Liver (tissue), 9 donors: ENCODE results near the gene CACHD1. TPM values are rescaled to one million over a fixed set of nuclear protein-coding genes. Genes with fewer than 3 reads are reported as not detected.

ENCODE experiments used
- DNase-seq: peaks from one replicate; pipeline ENCODE4 v3.0.0-alpha.2; 2017; ENCODE audit warnings: low spot score
- H3K27ac ChIP-seq, 2 donors: one replicate each; pipeline ENCODE4 v1.7.0; 2013; ENCODE audit warnings: inconsistent platforms in 2 of 2, low read length in 2 of 2, control low read depth in 1 of 2, low read depth in 1 of 2, mild to moderate bottlenecking in 1 of 2
- H3K27me3 ChIP-seq, 4 donors: one replicate each; pipeline versions ENCODE4 v1.6.1 to v1.7.0; 2013; ENCODE audit warnings: low read length in 3 of 4, inconsistent platforms in 1 of 4, mild to moderate bottlenecking in 1 of 4, moderate library complexity in 1 of 4; ENCODE audit not compliant: control insufficient read depth in 4 of 4, insufficient read depth in 4 of 4
- H3K36me3 ChIP-seq, 4 donors: one replicate each; pipeline versions ENCODE4 v1.6.1 to v1.7.0; 2013; ENCODE audit warnings: low read length in 3 of 4, mild to moderate bottlenecking in 3 of 4, low read depth in 1 of 4, moderate library complexity in 1 of 4; ENCODE audit not compliant: control insufficient read depth in 4 of 4, insufficient read depth in 3 of 4
- H3K4me1 ChIP-seq, 4 donors: one replicate each; pipeline versions ENCODE4 v1.6.1 to v1.7.0; 2013; ENCODE audit warnings: low read length in 3 of 4, mild to moderate bottlenecking in 3 of 4, moderate library complexity in 1 of 4; ENCODE audit not compliant: control insufficient read depth in 4 of 4, insufficient read depth in 4 of 4
- H3K4me3 ChIP-seq, 3 donors: one replicate each; pipeline versions ENCODE4 v1.6.1 to v1.7.0; 2013; ENCODE audit warnings: low read length in 3 of 3, control low read depth in 1 of 3, low read depth in 1 of 3, mild to moderate bottlenecking in 1 of 3
- H3K9ac ChIP-seq, 2 donors: one replicate each; pipeline ENCODE4 v1.7.0; 2013; ENCODE audit warnings: low read length in 2 of 2, mild to moderate bottlenecking in 2 of 2, moderate library complexity in 2 of 2, control low read depth in 1 of 2, low read depth in 1 of 2
- H3K9me3 ChIP-seq, 4 donors: one replicate each; pipeline versions ENCODE4 v1.6.1 to v1.7.0; 2013; ENCODE audit warnings: low read length in 3 of 4; ENCODE audit not compliant: control insufficient read depth in 4 of 4
- EGR1 ChIP-seq, 2 donors: IDR thresholded peaks; 2 replicates each; pipeline ENCODE4 v1.6.1; 2016 to 2018; ENCODE audit warnings: antibody characterized with exemption in 2 of 2, low read depth in 2 of 2
- GABPA ChIP-seq, 2 donors: IDR thresholded peaks in 1 of 2; conservative IDR thresholded peaks in 1 of 2; 2 replicates each; pipeline ENCODE4 v1.6.1; 2016; ENCODE audit warnings: antibody characterized with exemption in 2 of 2, mild to moderate bottlenecking in 1 of 2, moderate library complexity in 1 of 2
- HNF4G ChIP-seq: IDR thresholded peaks from 2 replicates; pipeline ENCODE4 v1.6.1; 2016; ENCODE audit warnings: antibody characterized with exemption
- JUND ChIP-seq, 2 donors: IDR thresholded peaks; 2 replicates each; pipeline ENCODE4 v1.6.1; 2016; ENCODE audit warnings: antibody characterized with exemption in 2 of 2
- RAD21 ChIP-seq, 2 donors: IDR thresholded peaks; 2 replicates each; pipeline ENCODE4 v1.6.1; 2016; ENCODE audit warnings: antibody characterized with exemption in 2 of 2, mild to moderate bottlenecking in 2 of 2
- RXRA ChIP-seq, 2 donors: IDR thresholded peaks; 2 replicates each; pipeline ENCODE4 v1.6.1; 2017 to 2018; ENCODE audit warnings: antibody characterized with exemption in 2 of 2, mild to moderate bottlenecking in 1 of 2
- SP1 ChIP-seq: IDR thresholded peaks from 2 replicates; pipeline ENCODE4 v1.6.1; 2018; ENCODE audit warnings: antibody characterized with exemption, mild to moderate bottlenecking
- YY1 ChIP-seq: IDR thresholded peaks from 2 replicates; pipeline ENCODE4 v1.6.1; 2016; ENCODE audit warnings: antibody characterized with exemption, mild to moderate bottlenecking
- WGBS: extraction: QIAGEN DNeasy Blood & Tissue Kit; methylation state at CpG from one replicate; pipeline ENCODE4 v1.1.7; 2013; 5-methylcytosine and 5-hydroxymethylcytosine counted together
- polyA plus RNA-seq, 2 donors: library from polyadenylated mRNA; stranded (reverse) in 1 of 2; unstranded in 1 of 2; fragments of 200-250 nt in 1 of 2; fragments of >200 nt in 1 of 2; fragmentation: Nextera tagmentation in 1 of 2; extraction: Ambion mirVana in 1 of 2; gene quantifications; one replicate each; pipeline versions ENCODE4 v1.2.1 to v1.2.3, GENCODE V29; 2013 to 2015
- total RNA-seq, 2 donors: library from RNA; depleted of rRNA; stranded (reverse); fragments of >200 nt; gene quantifications; one replicate each; pipeline ENCODE4 v1.2.3, GENCODE V29; 2014
- TF ChIP-seq, protein P1 (sequence below): IDR thresholded peaks from 2 replicates; pipeline ENCODE4 v1.6.1; 2016; ENCODE audit warnings: antibody characterized with exemption, mild to moderate bottlenecking
- TF ChIP-seq, protein P2 (sequence below): IDR thresholded peaks from 2 replicates; pipeline ENCODE4 v1.6.1; 2016; ENCODE audit warnings: antibody characterized with exemption
- TF ChIP-seq, protein P3 (sequence below): IDR thresholded peaks from 2 replicates; pipeline ENCODE4 v1.6.1; 2016; ENCODE audit warnings: antibody characterized with exemption
- donor health status: healthy.
- donor health status: healthy.
- donor health status: healthy.
- donor health status: healthy.
- donor health status: healthy.

CACHD1 gene
- total and polyA plus RNA-seq, 4 donors, result 0.68 to 4.2 (median 2.3) TPM

DNA sequence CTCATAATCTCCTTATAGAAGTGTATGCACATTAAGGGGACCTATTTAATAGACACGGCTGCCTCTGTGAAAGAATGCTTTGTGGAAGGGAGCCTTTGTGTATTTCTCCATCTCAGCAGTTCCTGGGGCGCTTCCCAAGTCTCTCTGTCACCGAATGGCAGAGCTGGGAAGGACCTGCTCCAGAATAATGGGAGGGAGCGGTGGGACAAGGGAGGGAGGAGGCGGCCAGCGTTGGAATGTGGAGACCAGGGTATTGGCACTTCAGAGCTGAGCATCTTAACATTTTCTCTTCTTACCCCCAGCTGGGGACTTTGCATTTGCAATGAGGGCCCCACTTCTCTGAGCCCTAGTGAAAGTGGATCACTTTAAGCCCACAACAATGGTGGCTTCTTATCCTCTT, 23.9 kb downstream of the CACHD1 start:
- no peaks in the 10 kb centered on the region for H3K9me3 ChIP-seq
- no peak overlapping the region for H3K27ac ChIP-seq
- DNase-seq, result no peak
- no peaks in the 10 kb centered on the region for H3K27me3 ChIP-seq
- peaks cover 0 to 4% (median 3%) of the 10 kb centered on the region in 4 donors for H3K4me1 ChIP-seq
- TF ChIP-seq RAD21 (IDR thresholded peaks at IDR 0.05), result no peak
- no peak for TF ChIP-seq YY1
- no peak for TF ChIP-seq GABPA (IDR thresholded peaks at IDR 0.05 in 1 of 2, conservative IDR thresholded peaks at IDR 0.05 in 1 of 2)
- no peak for TF ChIP-seq SP1
- TF ChIP-seq, protein P1, sequence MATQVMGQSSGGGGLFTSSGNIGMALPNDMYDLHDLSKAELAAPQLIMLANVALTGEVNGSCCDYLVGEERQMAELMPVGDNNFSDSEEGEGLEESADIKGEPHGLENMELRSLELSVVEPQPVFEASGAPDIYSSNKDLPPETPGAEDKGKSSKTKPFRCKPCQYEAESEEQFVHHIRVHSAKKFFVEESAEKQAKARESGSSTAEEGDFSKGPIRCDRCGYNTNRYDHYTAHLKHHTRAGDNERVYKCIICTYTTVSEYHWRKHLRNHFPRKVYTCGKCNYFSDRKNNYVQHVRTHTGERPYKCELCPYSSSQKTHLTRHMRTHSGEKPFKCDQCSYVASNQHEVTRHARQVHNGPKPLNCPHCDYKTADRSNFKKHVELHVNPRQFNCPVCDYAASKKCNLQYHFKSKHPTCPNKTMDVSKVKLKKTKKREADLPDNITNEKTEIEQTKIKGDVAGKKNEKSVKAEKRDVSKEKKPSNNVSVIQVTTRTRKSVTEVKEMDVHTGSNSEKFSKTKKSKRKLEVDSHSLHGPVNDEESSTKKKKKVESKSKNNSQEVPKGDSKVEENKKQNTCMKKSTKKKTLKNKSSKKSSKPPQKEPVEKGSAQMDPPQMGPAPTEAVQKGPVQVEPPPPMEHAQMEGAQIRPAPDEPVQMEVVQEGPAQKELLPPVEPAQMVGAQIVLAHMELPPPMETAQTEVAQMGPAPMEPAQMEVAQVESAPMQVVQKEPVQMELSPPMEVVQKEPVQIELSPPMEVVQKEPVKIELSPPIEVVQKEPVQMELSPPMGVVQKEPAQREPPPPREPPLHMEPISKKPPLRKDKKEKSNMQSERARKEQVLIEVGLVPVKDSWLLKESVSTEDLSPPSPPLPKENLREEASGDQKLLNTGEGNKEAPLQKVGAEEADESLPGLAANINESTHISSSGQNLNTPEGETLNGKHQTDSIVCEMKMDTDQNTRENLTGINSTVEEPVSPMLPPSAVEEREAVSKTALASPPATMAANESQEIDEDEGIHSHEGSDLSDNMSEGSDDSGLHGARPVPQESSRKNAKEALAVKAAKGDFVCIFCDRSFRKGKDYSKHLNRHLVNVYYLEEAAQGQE, result no peak
- TF ChIP-seq, protein P2, sequence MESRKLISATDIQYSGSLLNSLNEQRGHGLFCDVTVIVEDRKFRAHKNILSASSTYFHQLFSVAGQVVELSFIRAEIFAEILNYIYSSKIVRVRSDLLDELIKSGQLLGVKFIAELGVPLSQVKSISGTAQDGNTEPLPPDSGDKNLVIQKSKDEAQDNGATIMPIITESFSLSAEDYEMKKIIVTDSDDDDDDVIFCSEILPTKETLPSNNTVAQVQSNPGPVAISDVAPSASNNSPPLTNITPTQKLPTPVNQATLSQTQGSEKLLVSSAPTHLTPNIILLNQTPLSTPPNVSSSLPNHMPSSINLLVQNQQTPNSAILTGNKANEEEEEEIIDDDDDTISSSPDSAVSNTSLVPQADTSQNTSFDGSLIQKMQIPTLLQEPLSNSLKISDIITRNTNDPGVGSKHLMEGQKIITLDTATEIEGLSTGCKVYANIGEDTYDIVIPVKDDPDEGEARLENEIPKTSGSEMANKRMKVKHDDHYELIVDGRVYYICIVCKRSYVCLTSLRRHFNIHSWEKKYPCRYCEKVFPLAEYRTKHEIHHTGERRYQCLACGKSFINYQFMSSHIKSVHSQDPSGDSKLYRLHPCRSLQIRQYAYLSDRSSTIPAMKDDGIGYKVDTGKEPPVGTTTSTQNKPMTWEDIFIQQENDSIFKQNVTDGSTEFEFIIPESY, result no peak
- no peak for TF ChIP-seq EGR1 (IDR thresholded peaks at IDR 0.05; ENCODE audit: low read depth in 2 of 2)
- TF ChIP-seq, protein P3, sequence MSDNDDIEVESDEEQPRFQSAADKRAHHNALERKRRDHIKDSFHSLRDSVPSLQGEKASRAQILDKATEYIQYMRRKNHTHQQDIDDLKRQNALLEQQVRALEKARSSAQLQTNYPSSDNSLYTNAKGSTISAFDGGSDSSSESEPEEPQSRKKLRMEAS, result no peak
- no peak for TF ChIP-seq JUND (IDR thresholded peaks at IDR 0.05)
- TF ChIP-seq HNF4G, result no peak
- H3K9ac ChIP-seq, result no peak overlapping the region
- WGBS, result 91% methylated on average over 6 of the region's 6 CpGs
- no peak overlapping the region for H3K4me3 ChIP-seq
- no peaks in the 10 kb centered on the region for H3K36me3 ChIP-seq

DNA sequence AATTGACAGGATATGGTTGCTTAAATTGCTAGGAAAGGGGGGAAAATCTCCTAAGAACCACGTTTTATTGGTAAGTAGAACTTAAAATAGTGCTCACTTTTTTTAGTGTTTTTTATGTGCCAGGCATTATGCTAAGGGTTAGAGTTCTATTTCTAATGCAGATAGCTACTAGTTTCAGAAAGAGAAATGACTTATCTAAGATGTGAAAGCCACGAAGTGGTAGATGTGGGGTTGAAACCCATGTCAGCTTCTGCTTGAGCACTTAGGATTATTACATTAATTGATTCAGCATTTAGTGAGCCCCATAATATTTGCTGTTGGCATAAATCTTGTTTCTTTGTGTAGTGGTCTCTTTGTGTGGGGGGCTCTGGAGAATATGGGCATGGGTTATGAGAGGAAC, 24.7 kb downstream of the CACHD1 start:
- Histone ChIP-seq H3K4me3 (no peak overlapping the region), H3K27ac (no peak overlapping the region), H3K9ac (no peak overlapping the region), H3K9me3 (no peaks in the 10 kb centered on the region), H3K27me3 (no peaks in the 10 kb centered on the region), H3K4me1 (peaks cover 0 to 4% (median 3%) of the 10 kb centered on the region in 4 donors), H3K36me3 (no peaks in the 10 kb centered on the region)
- DNase-seq, result no peak
- 43% methylated on average over 2 of the region's 2 CpGs for WGBS
- no peak for TF ChIP-seq RXRA (IDR thresholded peaks at IDR 0.05)
- TF ChIP-seq, protein P1, result no peak
- no peak for TF ChIP-seq SP1
